ENCODE data around the gene USP34.

Gene USP34

DNA sequence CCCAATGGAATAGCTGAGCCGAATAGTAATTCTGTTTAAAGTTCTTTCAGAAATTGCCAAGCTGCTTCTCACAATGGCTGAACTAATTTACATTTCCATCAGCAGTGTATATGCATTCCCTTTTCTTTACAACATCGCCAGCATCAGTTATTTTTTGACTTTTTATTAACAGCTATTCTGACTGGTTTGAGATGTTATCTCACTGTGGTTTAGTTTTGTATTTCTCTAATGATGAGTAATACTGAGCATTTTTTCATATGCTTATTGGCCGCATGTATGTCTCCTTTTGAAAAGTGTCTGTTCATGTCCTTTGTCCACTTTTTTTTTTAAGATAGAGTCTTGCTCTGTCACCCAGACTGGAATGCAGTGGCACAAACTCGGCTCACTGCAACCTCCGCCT is 208.2 kb downstream of the USP34 start (continued):
- TF ChIP-seq, protein P1, sequence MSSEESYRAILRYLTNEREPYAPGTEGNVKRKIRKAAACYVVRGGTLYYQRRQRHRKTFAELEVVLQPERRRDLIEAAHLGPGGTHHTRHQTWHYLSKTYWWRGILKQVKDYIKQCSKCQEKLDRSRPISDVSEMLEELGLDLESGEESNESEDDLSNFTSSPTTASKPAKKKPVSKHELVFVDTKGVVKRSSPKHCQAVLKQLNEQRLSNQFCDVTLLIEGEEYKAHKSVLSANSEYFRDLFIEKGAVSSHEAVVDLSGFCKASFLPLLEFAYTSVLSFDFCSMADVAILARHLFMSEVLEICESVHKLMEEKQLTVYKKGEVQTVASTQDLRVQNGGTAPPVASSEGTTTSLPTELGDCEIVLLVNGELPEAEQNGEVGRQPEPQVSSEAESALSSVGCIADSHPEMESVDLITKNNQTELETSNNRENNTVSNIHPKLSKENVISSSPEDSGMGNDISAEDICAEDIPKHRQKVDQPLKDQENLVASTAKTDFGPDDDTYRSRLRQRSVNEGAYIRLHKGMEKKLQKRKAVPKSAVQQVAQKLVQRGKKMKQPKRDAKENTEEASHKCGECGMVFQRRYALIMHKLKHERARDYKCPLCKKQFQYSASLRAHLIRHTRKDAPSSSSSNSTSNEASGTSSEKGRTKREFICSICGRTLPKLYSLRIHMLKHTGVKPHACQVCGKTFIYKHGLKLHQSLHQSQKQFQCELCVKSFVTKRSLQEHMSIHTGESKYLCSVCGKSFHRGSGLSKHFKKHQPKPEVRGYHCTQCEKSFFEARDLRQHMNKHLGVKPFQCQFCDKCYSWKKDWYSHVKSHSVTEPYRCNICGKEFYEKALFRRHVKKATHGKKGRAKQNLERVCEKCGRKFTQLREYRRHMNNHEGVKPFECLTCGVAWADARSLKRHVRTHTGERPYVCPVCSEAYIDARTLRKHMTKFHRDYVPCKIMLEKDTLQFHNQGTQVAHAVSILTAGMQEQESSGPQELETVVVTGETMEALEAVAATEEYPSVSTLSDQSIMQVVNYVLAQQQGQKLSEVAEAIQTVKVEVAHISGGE (tag by site-specific recombination; conservative IDR thresholded peaks at IDR 0.05; ENCODE audit: low read depth), result no peak
- TF ChIP-seq, protein P2, sequence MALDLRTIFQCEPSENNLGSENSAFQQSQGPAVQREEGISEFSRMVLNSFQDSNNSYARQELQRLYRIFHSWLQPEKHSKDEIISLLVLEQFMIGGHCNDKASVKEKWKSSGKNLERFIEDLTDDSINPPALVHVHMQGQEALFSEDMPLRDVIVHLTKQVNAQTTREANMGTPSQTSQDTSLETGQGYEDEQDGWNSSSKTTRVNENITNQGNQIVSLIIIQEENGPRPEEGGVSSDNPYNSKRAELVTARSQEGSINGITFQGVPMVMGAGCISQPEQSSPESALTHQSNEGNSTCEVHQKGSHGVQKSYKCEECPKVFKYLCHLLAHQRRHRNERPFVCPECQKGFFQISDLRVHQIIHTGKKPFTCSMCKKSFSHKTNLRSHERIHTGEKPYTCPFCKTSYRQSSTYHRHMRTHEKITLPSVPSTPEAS (tag by site-specific recombination; IDR thresholded peaks at IDR 0.05), result no peak
- TF ChIP-seq KLF16 (tag by site-specific recombination; IDR thresholded peaks at IDR 0.05), result no peak
- TF ChIP-seq, protein P3, sequence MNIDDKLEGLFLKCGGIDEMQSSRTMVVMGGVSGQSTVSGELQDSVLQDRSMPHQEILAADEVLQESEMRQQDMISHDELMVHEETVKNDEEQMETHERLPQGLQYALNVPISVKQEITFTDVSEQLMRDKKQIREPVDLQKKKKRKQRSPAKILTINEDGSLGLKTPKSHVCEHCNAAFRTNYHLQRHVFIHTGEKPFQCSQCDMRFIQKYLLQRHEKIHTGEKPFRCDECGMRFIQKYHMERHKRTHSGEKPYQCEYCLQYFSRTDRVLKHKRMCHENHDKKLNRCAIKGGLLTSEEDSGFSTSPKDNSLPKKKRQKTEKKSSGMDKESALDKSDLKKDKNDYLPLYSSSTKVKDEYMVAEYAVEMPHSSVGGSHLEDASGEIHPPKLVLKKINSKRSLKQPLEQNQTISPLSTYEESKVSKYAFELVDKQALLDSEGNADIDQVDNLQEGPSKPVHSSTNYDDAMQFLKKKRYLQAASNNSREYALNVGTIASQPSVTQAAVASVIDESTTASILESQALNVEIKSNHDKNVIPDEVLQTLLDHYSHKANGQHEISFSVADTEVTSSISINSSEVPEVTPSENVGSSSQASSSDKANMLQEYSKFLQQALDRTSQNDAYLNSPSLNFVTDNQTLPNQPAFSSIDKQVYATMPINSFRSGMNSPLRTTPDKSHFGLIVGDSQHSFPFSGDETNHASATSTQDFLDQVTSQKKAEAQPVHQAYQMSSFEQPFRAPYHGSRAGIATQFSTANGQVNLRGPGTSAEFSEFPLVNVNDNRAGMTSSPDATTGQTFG (tag by site-specific recombination; IDR thresholded peaks at IDR 0.05; ENCODE audit: borderline replicate concordance), result no peak
- TF ChIP-seq, protein P4, sequence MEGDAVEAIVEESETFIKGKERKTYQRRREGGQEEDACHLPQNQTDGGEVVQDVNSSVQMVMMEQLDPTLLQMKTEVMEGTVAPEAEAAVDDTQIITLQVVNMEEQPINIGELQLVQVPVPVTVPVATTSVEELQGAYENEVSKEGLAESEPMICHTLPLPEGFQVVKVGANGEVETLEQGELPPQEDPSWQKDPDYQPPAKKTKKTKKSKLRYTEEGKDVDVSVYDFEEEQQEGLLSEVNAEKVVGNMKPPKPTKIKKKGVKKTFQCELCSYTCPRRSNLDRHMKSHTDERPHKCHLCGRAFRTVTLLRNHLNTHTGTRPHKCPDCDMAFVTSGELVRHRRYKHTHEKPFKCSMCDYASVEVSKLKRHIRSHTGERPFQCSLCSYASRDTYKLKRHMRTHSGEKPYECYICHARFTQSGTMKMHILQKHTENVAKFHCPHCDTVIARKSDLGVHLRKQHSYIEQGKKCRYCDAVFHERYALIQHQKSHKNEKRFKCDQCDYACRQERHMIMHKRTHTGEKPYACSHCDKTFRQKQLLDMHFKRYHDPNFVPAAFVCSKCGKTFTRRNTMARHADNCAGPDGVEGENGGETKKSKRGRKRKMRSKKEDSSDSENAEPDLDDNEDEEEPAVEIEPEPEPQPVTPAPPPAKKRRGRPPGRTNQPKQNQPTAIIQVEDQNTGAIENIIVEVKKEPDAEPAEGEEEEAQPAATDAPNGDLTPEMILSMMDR (tag by site-specific recombination; IDR thresholded peaks at IDR 0.05), result no peak

DNA sequence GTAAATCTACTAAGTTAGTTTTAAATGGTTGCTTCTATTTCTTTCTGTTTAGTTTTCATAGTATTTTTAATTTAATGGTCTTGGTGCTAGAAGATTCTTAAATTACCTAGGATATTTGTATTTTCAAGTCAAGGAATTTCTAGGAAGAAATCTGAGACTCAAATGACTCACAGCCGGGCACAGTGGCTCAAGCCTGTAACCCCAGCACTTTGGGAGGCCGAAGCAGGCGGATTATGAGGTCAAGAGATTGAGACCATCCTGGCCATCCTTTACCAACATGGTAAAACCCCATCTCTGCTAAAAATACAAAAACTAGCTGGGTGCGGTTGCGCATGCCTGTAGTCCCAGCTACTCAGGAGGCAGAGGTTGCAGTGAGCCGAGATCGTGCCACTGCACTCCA is 213.4 kb downstream of the USP34 start:
- ChIA-PET POLR2A (no interaction called here), CTCF (interaction anchor here (0.6 kb wide), 1 partner anchor 144 kb away, joined by 5 read pairs; no protein-coding TSS in a partner anchor)
- no peak overlapping the region for H3K27ac ChIP-seq (ENCODE audit: extremely low read depth, low read depth, low read length)
- H3K9me3 ChIP-seq (ENCODE audit: control insufficient read depth, insufficient read depth, low read depth, low read length), result no peaks in the 10 kb centered on the region
- no peak for TF ChIP-seq ZBTB20 (tag by site-specific recombination; IDR thresholded peaks at IDR 0.05)
- TF ChIP-seq, protein P4 (tag by site-specific recombination; IDR thresholded peaks at IDR 0.05), result no peak
- TF ChIP-seq, protein P5, sequence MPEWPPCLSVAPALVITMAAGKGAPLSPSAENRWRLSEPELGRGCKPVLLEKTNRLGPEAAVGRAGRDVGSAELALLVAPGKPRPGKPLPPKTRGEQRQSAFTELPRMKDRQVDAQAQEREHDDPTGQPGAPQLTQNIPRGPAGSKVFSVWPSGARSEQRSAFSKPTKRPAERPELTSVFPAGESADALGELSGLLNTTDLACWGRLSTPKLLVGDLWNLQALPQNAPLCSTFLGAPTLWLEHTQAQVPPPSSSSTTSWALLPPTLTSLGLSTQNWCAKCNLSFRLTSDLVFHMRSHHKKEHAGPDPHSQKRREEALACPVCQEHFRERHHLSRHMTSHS (tag by site-specific recombination; IDR thresholded peaks at IDR 0.05), result no peak
- no peak for TF ChIP-seq ZNF416 (tag by site-specific recombination; IDR thresholded peaks at IDR 0.05)
- no peak for TF ChIP-seq HOXA7 (CRISPR knock-in tag; IDR thresholded peaks at IDR 0.05; ENCODE audit: borderline replicate concordance)
- no peak for TF ChIP-seq MZF1 (tag by site-specific recombination; IDR thresholded peaks at IDR 0.05; ENCODE audit: borderline replicate concordance)
- no peak for TF ChIP-seq HOXC10 (CRISPR knock-in tag; IDR thresholded peaks at IDR 0.05)
- TF ChIP-seq ZNF555 (tag by site-specific recombination; conservative IDR thresholded peaks at IDR 0.05), result no peak
- TF ChIP-seq, protein P6, sequence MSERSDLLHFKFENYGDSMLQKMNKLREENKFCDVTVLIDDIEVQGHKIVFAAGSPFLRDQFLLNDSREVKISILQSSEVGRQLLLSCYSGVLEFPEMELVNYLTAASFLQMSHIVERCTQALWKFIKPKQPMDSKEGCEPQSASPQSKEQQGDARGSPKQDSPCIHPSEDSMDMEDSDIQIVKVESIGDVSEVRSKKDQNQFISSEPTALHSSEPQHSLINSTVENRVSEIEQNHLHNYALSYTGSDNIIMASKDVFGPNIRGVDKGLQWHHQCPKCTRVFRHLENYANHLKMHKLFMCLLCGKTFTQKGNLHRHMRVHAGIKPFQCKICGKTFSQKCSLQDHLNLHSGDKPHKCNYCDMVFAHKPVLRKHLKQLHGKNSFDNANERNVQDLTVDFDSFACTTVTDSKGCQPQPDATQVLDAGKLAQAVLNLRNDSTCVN (tag by site-specific recombination; optimal IDR thresholded peaks at IDR 0.05), result no peak
- TF ChIP-seq KLF10 (tag by site-specific recombination; IDR thresholded peaks at IDR 0.05), result no peak
- no peak for TF ChIP-seq MEIS1 (CRISPR knock-in tag; IDR thresholded peaks at IDR 0.05; ENCODE audit: borderline replicate concordance)
- no peak for TF ChIP-seq KLF1 (tag by site-specific recombination; IDR thresholded peaks at IDR 0.05)
- TF ChIP-seq YY1 (tag by site-specific recombination; IDR thresholded peaks at IDR 0.05), result no peak
- TF ChIP-seq KLF16 (tag by site-specific recombination; IDR thresholded peaks at IDR 0.05), result no peak
- peaks cover 25 to 37% of the 10 kb centered on the region in 2 experiments for H3K36me3 ChIP-seq (ENCODE audit: control insufficient read depth in 2 of 2, insufficient read depth in 1 of 2, low read length in 2 of 2)
- no peaks in the 10 kb centered on the region; the same call in 1 of the 2 replicates for H3K4me1 ChIP-seq (ENCODE audit: control insufficient read depth, insufficient read depth, low read length)
- H3K4me3 ChIP-seq (ENCODE audit: low read depth, low read length), result no peak overlapping the region
